ENCODE results near the gene ARHGAP9. TPM values are rescaled to one million over a fixed set of nuclear protein-coding genes. Genes with fewer than 3 reads are reported as not detected.

Gene ARHGAP9
- total and polyA plus RNA-seq, 5 donors from 2014 or later = 173 to 403 (median 187) TPM

DNA sequence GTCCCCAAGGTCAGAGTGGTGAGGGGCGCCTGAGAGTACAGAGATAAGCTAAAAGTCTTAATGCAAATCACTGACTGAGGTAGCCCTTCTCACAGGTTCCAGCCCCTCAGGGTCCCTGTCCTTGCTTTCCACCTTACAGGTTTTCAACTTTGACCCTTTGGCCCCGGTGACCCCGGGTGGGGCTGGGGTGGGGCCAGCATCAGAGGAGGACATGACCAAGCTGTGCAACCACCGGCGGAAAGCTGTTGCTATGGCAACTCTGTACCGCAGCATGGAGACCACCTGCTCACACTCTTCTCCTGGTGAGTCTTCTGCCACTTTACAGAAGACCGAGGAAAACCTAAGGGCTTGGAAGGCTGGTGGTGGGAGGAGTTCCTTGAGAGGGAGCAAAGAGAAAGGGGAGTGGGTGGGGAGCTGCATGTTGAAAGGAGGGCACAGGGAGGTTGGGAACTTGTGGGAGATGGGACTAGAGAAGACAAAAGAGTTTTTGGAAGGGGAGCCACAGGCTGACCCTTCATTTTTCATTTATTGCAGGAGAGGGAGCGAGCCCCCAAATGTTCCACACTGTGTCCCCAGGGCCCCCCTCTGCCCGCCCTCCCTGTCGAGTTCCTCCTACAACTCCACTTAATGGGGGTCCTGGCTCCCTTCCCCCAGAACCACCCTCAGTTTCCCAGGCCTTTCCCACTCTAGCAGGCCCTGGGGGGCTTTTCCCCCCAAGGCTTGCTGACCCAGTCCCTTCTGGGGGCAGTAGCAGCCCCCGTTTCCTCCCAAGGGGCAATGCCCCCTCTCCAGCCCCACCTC is 45.3 kb upstream of the ARHGAP9 start:
- H3K4me3 ChIP-seq (ENCODE audit: low read depth, low read length) = no peak overlapping the region
- H3K4me1 Mint-ChIP-seq = peaks cover 4 to 49% (median 35%) of the 10 kb centered on the region in 4 donors
- ATAC-seq (ENCODE audit: low read depth in 2 of 2) (no peak), DNase-seq (no peak)
- H3K4me1 ChIP-seq (ENCODE audit: control insufficient read depth, insufficient read depth, low read length, poor library complexity, severe bottlenecking) = peaks cover 38% of the 10 kb centered on the region
- peak overlapping the region in 2 of 3 donors; percentile 89 to 95 for H3K27ac Mint-ChIP-seq
- H3K27me3 ChIP-seq (ENCODE audit: control insufficient read depth, insufficient read depth, low read length) = no peaks in the 10 kb centered on the region
- no peak overlapping the region for H3K27ac ChIP-seq (ENCODE audit: insufficient read depth, low read length, poor library complexity, severe bottlenecking)
- no peaks in the 10 kb centered on the region for H3K9me3 ChIP-seq (ENCODE audit: control insufficient read depth in 2 of 2, low read length in 2 of 2)
- H3K27me3 Mint-ChIP-seq = peaks cover 21% of the 10 kb centered on the region
- H3K4me3 Mint-ChIP-seq = peak overlapping the region; percentile 90 to 96 (median 94)
- H3K36me3 ChIP-seq (ENCODE audit: control insufficient read depth, insufficient read depth, low read length) = peaks cover 33% of the 10 kb centered on the region
- peaks cover 4% of the 10 kb centered on the region for H3K36me3 Mint-ChIP-seq
- H3K9me3 Mint-ChIP-seq = peaks cover 0 to 3% (median 0%) of the 10 kb centered on the region in 7 donors

DNA sequence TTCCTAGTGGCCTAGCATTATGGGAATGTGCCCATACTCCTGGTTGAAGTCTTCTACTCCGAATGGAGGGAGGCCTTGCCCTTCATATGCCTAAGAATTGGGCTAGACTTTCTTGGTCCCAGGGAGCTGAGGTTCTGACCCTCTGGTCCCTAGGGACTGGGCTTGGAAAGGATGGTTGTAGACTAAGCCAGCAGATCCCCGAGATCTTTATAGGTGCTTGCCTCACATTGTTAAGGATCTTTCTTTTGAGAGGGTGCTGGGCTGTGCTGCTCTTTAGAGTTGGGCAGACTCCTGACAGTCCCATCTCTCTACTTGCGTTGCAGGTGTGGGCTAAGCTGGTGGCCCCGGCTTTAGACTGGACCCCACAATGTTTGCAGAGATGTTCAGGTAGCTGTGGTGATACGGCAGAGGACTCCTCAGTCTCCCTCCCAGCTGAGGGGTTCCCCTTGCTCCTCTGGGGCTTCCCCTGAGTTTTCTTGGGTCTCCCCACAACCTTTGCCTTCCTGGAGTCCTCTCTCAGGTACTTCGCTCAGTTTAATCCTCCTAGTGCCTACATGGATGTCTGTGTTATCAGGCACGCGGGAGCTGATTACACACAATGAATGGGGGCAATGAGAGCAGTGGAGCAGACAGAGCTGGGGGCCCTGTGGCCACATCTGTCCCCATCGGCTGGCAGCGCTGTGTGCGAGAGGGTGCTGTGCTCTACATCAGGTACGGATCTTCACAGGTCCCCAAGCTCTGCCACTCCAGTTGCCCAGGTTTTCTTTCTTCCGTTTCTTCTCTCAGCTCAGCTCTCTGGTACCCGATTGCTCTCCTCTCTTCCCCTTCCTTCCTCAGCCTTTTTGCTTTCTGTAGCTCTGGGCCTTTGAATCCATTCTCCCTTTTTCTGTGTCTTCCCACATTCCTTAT is 44.3 kb upstream of the ARHGAP9 start:
- Mint-ChIP-seq H3K36me3 (peaks cover 5% of the 10 kb centered on the region), H3K27me3 (peaks cover 21% of the 10 kb centered on the region), H3K4me1 (peaks cover 9 to 55% (median 35%) of the 10 kb centered on the region in 4 donors), H3K4me3 (peak overlapping the region; percentile 90 to 96 (median 94)), H3K27ac (peak overlapping the region in 2 of 3 donors; percentile 89 to 95), H3K9me3 (peaks cover 0 to 3% (median 0%) of the 10 kb centered on the region in 7 donors)
- H3K27me3 ChIP-seq (ENCODE audit: control insufficient read depth, insufficient read depth, low read length) = no peaks in the 10 kb centered on the region
- peaks cover 26% of the 10 kb centered on the region for H3K36me3 ChIP-seq (ENCODE audit: control insufficient read depth, insufficient read depth, low read length)
- H3K9me3 ChIP-seq (ENCODE audit: control insufficient read depth in 2 of 2, low read length in 2 of 2) = no peaks in the 10 kb centered on the region
- H3K4me3 ChIP-seq (ENCODE audit: low read depth, low read length) = peak overlapping the region; percentile 89
- ATAC-seq (ENCODE audit: low read depth in 2 of 2) = no peak
- peak overlapping the region; percentile 98 for H3K27ac ChIP-seq (ENCODE audit: insufficient read depth, low read length, poor library complexity, severe bottlenecking)
- H3K4me1 ChIP-seq (ENCODE audit: control insufficient read depth, insufficient read depth, low read length, poor library complexity, severe bottlenecking) = peaks cover 47% of the 10 kb centered on the region
- peak in 1 of 3 donors; percentile 8 for DNase-seq

DNA sequence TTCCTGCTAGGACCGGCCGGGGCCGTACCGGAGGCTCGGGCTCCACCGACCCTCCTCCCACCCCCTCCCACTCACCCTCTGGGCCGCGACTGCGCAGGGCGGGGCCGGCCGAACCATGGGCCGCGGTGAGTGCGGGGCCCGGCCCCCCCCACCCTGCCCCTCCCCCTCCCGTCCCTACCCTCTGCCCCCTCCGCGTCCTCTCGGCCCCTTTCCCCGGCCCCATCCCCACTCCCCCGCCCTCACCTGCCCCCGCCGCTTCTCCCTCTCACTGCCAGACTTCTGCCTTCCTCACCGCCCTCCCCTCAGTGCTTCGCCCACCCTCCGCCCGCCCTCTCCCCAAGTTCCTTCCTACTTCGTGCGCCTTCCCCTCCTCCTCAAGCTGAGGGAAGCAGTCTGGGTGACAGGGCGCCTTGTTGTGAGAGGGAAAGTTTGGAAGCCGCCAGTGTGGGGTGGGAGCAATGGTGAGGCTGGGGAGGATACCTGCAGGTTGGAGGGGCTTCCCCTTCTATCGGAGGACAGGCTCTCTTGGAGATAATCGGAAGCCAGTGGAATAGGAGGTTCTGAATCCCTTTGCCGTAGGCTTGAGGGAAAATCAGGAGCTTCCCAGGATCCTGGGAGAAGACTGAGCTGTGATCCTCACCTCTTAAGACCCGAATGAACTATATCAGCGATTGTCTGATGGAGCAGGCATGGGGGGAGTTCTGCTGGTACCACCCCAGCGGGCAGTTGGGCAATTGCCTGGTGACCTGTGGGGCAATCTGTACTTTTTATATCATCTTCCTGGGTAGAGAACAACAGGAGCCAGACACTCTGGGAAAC is 43.4 kb upstream of the ARHGAP9 start:
- peak overlapping the region; percentile 98 for H3K27ac ChIP-seq (ENCODE audit: insufficient read depth, low read length, poor library complexity, severe bottlenecking)
- H3K27me3 ChIP-seq (ENCODE audit: control insufficient read depth, insufficient read depth, low read length) = no peaks in the 10 kb centered on the region
- H3K4me3 ChIP-seq (ENCODE audit: low read depth, low read length) = peak overlapping the region; percentile 89
- peaks cover 15 to 63% (median 42%) of the 10 kb centered on the region in 4 donors for H3K4me1 Mint-ChIP-seq
- H3K4me1 ChIP-seq (ENCODE audit: control insufficient read depth, insufficient read depth, low read length, poor library complexity, severe bottlenecking) = peaks cover 56% of the 10 kb centered on the region
- H3K36me3 Mint-ChIP-seq = peaks cover 6% of the 10 kb centered on the region
- H3K36me3 ChIP-seq (ENCODE audit: control insufficient read depth, insufficient read depth, low read length) = peaks cover 22% of the 10 kb centered on the region
- ATAC-seq (ENCODE audit: low read depth in 2 of 2) (no peak), DNase-seq (peak; percentile 30 to 59 (median 51))
- H3K9me3 ChIP-seq (ENCODE audit: control insufficient read depth in 2 of 2, low read length in 2 of 2) = no peaks in the 10 kb centered on the region
- peaks cover 0 to 3% (median 0%) of the 10 kb centered on the region in 7 donors for H3K9me3 Mint-ChIP-seq
- H3K27me3 Mint-ChIP-seq = peaks cover 21% of the 10 kb centered on the region
- peak overlapping the region; percentile 90 to 96 (median 94) for H3K4me3 Mint-ChIP-seq
- H3K27ac Mint-ChIP-seq = peak overlapping the region in 2 of 3 donors; percentile 89 to 100

DNA sequence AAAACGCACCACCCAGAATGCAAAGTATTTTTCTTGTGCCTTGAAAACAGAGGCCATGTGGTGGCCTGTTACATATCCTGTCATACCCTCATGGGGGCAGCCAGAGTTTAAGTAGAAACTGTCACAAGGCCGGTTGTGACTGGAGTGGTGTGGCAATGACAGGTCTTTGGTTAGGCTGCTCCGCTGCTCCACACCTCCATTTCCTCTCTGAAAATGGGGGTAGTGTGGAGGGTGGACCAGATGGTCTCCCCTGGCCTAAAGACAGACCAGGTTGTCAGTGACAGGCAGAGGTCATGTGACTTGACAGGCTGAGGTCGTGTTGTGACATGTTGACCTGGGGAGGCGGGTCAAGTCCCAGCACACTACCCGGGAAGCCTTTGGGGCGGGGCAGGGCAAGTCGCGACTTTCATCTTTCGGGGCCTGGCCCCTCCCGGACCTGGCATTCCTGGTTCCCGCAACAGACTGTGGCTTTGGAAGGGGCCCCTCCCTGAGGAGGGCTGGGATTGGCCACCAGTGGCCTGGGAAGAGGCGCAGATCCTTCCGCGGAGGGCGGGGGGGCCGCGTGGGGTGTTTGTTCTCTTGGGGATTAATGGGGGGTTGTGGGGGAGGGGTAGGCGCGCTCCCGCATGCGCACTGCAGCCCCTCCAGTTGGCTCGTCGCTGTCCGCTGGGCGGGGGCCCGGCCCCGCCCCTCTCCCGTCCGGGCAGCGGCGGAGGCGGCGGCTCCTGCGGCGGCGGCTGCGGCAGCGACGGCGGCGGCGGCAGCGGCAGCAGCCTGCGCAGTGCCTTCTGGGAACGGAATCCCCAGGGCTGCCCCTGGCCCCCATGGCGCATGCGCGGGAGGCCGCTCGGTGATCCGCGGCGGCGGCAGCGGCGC is 42.6 kb upstream of the ARHGAP9 start, which contains the start of gene MBD6:
Gene MBD6 (plus strand): TSS at position 814 of the 876 bp plus-strand sequence. CDS start 1,480 bp downstream, outside the sequence.
- H3K27ac Mint-ChIP-seq = peak within 1 kb of the TSS; percentile 98 to 100 (median 100)
- Histone ChIP-seq H3K36me3 (ENCODE audit: control insufficient read depth, insufficient read depth, low read length) (peaks cover 21% of the 10 kb centered on the region), H3K4me1 (ENCODE audit: control insufficient read depth, insufficient read depth, low read length, poor library complexity, severe bottlenecking) (peaks cover 59% of the 10 kb centered on the region), H3K9me3 (ENCODE audit: control insufficient read depth in 2 of 2, low read length in 2 of 2) (no peaks in the 10 kb centered on the region), H3K27ac (ENCODE audit: insufficient read depth, low read length, poor library complexity, severe bottlenecking) (peak within 1 kb of the TSS; percentile 98), H3K4me3 (ENCODE audit: low read depth, low read length) (peak within 1 kb of the TSS; percentile 89), H3K27me3 (ENCODE audit: control insufficient read depth, insufficient read depth, low read length) (no peaks in the 10 kb centered on the region)
- H3K9me3 Mint-ChIP-seq = peaks cover 0 to 3% (median 0%) of the 10 kb centered on the region in 7 donors
- peak within 1 kb of the TSS; percentile 97 to 99 (median 98) for H3K4me3 Mint-ChIP-seq
- DNase-seq (peak; percentile 89 to 92 (median 90)), ATAC-seq (ENCODE audit: low read depth in 2 of 2) (peak; percentile 46 to 50)
- peaks cover 10% of the 10 kb centered on the region for H3K36me3 Mint-ChIP-seq
- peaks cover 21% of the 10 kb centered on the region for H3K27me3 Mint-ChIP-seq
- H3K4me1 Mint-ChIP-seq = peaks cover 15 to 71% (median 44%) of the 10 kb centered on the region in 4 donors

DNA sequence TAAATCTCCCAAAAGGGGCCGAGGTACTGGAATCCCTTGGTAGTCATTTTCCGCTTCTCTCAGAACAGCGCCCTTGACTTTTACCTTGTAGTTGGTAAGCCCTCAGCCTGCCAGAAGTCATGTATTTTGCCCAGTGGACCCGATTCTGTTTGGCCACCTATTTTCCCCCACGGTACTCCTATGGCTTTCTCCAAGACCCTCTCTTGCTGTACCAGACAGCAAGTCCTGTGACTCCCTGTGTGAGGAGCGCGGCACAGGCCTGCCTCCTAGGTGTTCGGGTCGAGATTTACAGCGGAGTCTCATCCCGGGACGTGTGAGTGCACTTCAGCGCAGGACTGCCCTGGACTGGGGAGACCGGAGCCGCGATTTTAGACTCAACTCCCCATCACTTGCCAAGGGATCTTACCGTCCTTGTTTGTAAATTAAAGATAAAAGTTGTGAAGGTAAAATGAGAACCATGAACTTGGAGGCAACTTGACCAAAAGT is 41.9 kb upstream of the ARHGAP9 start:
- Histone ChIP-seq H3K9me3 (ENCODE audit: control insufficient read depth in 2 of 2, low read length in 2 of 2) (no peaks in the 10 kb centered on the region), H3K4me1 (ENCODE audit: control insufficient read depth, insufficient read depth, low read length, poor library complexity, severe bottlenecking) (peaks cover 59% of the 10 kb centered on the region), H3K27me3 (ENCODE audit: control insufficient read depth, insufficient read depth, low read length) (no peaks in the 10 kb centered on the region), H3K4me3 (ENCODE audit: low read depth, low read length) (peak overlapping the region; percentile 60), H3K36me3 (ENCODE audit: control insufficient read depth, insufficient read depth, low read length) (peaks cover 23% of the 10 kb centered on the region), H3K27ac (ENCODE audit: insufficient read depth, low read length, poor library complexity, severe bottlenecking) (peak overlapping the region; percentile 98)
- H3K4me1 Mint-ChIP-seq = peaks cover 15 to 76% (median 47%) of the 10 kb centered on the region in 4 donors
- H3K27ac Mint-ChIP-seq = peak overlapping the region; percentile 98 to 100 (median 100)
- H3K27me3 Mint-ChIP-seq = peaks cover 21% of the 10 kb centered on the region
- peaks cover 0 to 3% (median 0%) of the 10 kb centered on the region in 7 donors for H3K9me3 Mint-ChIP-seq
- peak overlapping the region; percentile 97 to 99 (median 98) for H3K4me3 Mint-ChIP-seq
- DNase-seq (no peak), ATAC-seq (ENCODE audit: low read depth in 2 of 2) (no peak)
- peaks cover 17% of the 10 kb centered on the region for H3K36me3 Mint-ChIP-seq

DNA sequence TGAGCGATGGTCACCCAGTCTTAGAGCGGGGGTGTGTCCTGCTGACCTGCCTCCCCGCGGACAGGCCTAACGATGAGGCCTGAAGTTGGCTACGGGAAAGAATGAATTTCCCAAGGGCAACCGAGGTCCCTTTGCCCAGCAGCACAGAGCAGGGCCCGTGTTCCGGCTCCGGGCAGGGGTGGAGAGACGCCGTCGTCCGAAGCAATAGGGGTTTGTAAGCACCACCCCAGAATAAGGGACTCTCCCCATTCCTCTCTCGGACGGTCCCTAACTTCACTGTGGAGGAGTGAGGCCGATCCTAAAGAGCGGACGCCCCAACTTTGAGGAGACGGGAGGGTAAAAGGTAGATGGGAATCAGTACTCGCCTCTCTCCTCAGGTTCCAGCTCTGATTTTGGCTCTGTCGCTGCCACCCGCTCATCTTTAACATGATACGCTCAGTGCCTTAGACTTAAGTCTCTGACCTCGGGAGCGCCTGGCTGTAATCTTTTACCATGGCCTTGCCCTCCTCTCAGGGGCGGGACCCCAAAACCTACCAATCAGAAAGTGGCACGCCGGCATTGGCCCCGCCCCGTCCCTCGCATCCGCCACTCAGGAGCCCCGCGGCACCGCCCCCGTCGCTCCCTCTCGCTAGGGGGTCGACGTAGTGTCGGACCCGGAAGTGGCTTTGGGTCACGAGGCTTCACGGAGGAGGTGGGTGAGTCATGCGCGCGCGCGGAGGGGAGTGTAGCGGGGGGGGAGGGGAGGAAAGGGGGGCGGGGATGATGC is 40.6 kb upstream of the ARHGAP9 start, which contains the start of gene DDIT3:
Gene DDIT3 (minus strand): TSS at position 462 of the 766 bp plus-strand sequence. CDS start 3,108 bp downstream, outside the sequence.
- H3K36me3 Mint-ChIP-seq = peaks cover 29% of the 10 kb centered on the region
- H3K4me1 ChIP-seq (ENCODE audit: control insufficient read depth, insufficient read depth, low read length, poor library complexity, severe bottlenecking) = peaks cover 59% of the 10 kb centered on the region

More for the DNA sequence above, 40.6 kb upstream of the ARHGAP9 start, which contains the start of gene DDIT3:
- ATAC-seq (ENCODE audit: low read depth in 2 of 2) = peak; percentile 78 to 81
- Histone ChIP-seq H3K36me3 (ENCODE audit: control insufficient read depth, insufficient read depth, low read length) (peaks cover 35% of the 10 kb centered on the region), H3K4me3 (ENCODE audit: low read depth, low read length) (peak within 1 kb of the TSS; percentile 98), H3K27ac (ENCODE audit: insufficient read depth, low read length, poor library complexity, severe bottlenecking) (peak within 1 kb of the TSS; percentile 98), H3K9me3 (ENCODE audit: control insufficient read depth in 2 of 2, low read length in 2 of 2) (no peaks in the 10 kb centered on the region), H3K27me3 (ENCODE audit: control insufficient read depth, insufficient read depth, low read length) (no peaks in the 10 kb centered on the region)
- Mint-ChIP-seq H3K4me1 (peaks cover 21 to 68% (median 48%) of the 10 kb centered on the region in 4 donors), H3K27ac (peak within 1 kb of the TSS; percentile 98 to 100 (median 100)), H3K27me3 (peaks cover 21% of the 10 kb centered on the region), H3K9me3 (peaks cover 0 to 3% (median 0%) of the 10 kb centered on the region in 7 donors), H3K4me3 (peak within 1 kb of the TSS; percentile 97 to 99 (median 98))
- peak; percentile 99 for DNase-seq
